Activated naive CD8-positive, alpha-beta T cell (primary cell): ENCODE data around the gene CLBA1.

Experiments
- H3K27ac Mint-ChIP-seq: one replicate; pipeline ENCODE4 v1.8.0; 2021; ENCODE audit warnings: mixed read lengths
- H3K27me3 Mint-ChIP-seq: one replicate; pipeline ENCODE4 v1.8.0; 2021; ENCODE audit warnings: mixed read lengths
- H3K36me3 Mint-ChIP-seq: one replicate; pipeline ENCODE4 v1.8.0; 2021; ENCODE audit warnings: mixed read lengths
- H3K4me1 Mint-ChIP-seq: one replicate; pipeline ENCODE4 v1.8.0; 2021; ENCODE audit warnings: low read depth, mixed read lengths
- H3K4me3 Mint-ChIP-seq: one replicate; pipeline ENCODE4 v1.8.0; 2021; ENCODE audit warnings: mild to moderate bottlenecking, mixed read lengths
- H3K9me3 Mint-ChIP-seq: one replicate; pipeline ENCODE4 v1.8.0; 2021; ENCODE audit warnings: low read depth, mixed read lengths

CLBA1 gene

GRCh38 chr14:105041841-105042765, 56.5 kb downstream of the CLBA1 start:
- no peaks in the 10 kb centered on the region for H3K27me3 Mint-ChIP-seq
- no peak overlapping the region for H3K27ac Mint-ChIP-seq
- H3K4me3 Mint-ChIP-seq, result no peak overlapping the region
- peaks cover 9% of the 10 kb centered on the region for H3K4me1 Mint-ChIP-seq
- H3K9me3 Mint-ChIP-seq, result no peaks in the 10 kb centered on the region
- H3K36me3 Mint-ChIP-seq, result no peaks in the 10 kb centered on the region

- Mint-ChIP-seq H3K4me1 (peaks cover 9% of the 10 kb centered on the region), H3K4me3 (no peak overlapping the region), H3K27me3 (no peaks in the 10 kb centered on the region), H3K27ac (no peak overlapping the region), H3K36me3 (no peaks in the 10 kb centered on the region), H3K9me3 (no peaks in the 10 kb centered on the region)
These were observed 57.2 kb downstream of the CLBA1 start for GRCh38 chr14:105042813-105043212.

GRCh38 chr14:105043641-105044040, 58.1 kb downstream of the CLBA1 start:
- Mint-ChIP-seq H3K27me3 (no peaks in the 10 kb centered on the region), H3K4me1 (peaks cover 9% of the 10 kb centered on the region), H3K36me3 (no peaks in the 10 kb centered on the region), H3K9me3 (no peaks in the 10 kb centered on the region), H3K4me3 (no peak overlapping the region), H3K27ac (no peak overlapping the region)
